Measurements from ENCODE around the gene KYNU. TPM values are rescaled to one million over a fixed set of nuclear protein-coding genes. Genes with fewer than 3 reads are reported as not detected.
"Not testable (repeated sequence)": the region's sequence is repeated elsewhere in the genome, so short reads cannot be mapped to it uniquely, and the experiment has no call there.

The KYNU gene
- total and polyA plus RNA-seq, 2 donors (not counting 1 experiment from before 2014, with no cell fraction given), result 0.26 to 4.6 TPM

- Histone ChIP-seq H4K20me1 (ENCODE audit: control insufficient read depth, extremely low read depth, insufficient read depth, low read length) (no peaks in the 10 kb centered on the region), H3K9me3 (ENCODE audit: control insufficient read depth, insufficient read depth, low read depth, low read length) (no peaks in the 10 kb centered on the region), H3K4me1 (ENCODE audit: control insufficient read depth, extremely low read depth, insufficient read depth, low read length) (no peaks in the 10 kb centered on the region), H2AFZ (ENCODE audit: low read length) (no peak overlapping the region), H3K9ac (ENCODE audit: insufficient read depth, low read length) (no peak overlapping the region), H3K4me2 (ENCODE audit: extremely low read depth, insufficient read depth, low read length) (no peak overlapping the region), H3K79me2 (ENCODE audit: control insufficient read depth, insufficient read depth, low read length) (no peaks in the 10 kb centered on the region), H3K36me3 (ENCODE audit: control insufficient read depth, insufficient read depth, low read length) (no peaks in the 10 kb centered on the region), H3K27ac (ENCODE audit: insufficient read depth, low read length) (no peak overlapping the region), H3K27me3 (ENCODE audit: control insufficient read depth, insufficient read depth, low read length) (no peaks in the 10 kb centered on the region), H3K4me3 (replicated peaks in 1 of 4; ENCODE audit: control extremely low read depth in 1 of 4, insufficient read depth in 1 of 4, low read depth in 3 of 4, low read length in 4 of 4) (no peak overlapping the region)
- TF ChIP-seq CTCF (conservative IDR thresholded peaks at IDR 0.05 in 1 of 2, IDR thresholded peaks at IDR 0.05 in 1 of 2; ENCODE audit: low read depth in 1 of 2, low read length in 2 of 2) (no peak), EZH2 (IDR thresholded peaks at IDR 0.05; ENCODE audit: low read length, missing control alignments) (no peak)
- peak in 1 of 2 donors; percentile 19 for DNase-seq (ENCODE audit: low read depth in 2 of 2)
Measured at GRCh38 chr2:143071185-143071876, 193.9 kb downstream of the KYNU start.

- H3K36me3 ChIP-seq (ENCODE audit: control insufficient read depth, insufficient read depth, low read length); H3K4me1 ChIP-seq (ENCODE audit: control insufficient read depth, extremely low read depth, insufficient read depth, low read length); H3K79me2 ChIP-seq (ENCODE audit: control insufficient read depth, insufficient read depth, low read length); H4K20me1 ChIP-seq (ENCODE audit: control insufficient read depth, extremely low read depth, insufficient read depth, low read length); H3K27ac ChIP-seq (ENCODE audit: insufficient read depth, low read length); H3K9ac ChIP-seq (ENCODE audit: insufficient read depth, low read length); H2AFZ ChIP-seq (ENCODE audit: low read length); H3K4me2 ChIP-seq (ENCODE audit: extremely low read depth, insufficient read depth, low read length); H3K4me3 ChIP-seq (replicated peaks in 1 of 4; ENCODE audit: control extremely low read depth in 1 of 4, insufficient read depth in 1 of 4, low read depth in 3 of 4, low read length in 4 of 4); H3K9me3 ChIP-seq (ENCODE audit: control insufficient read depth, insufficient read depth, low read depth, low read length); DNase-seq (ENCODE audit: low read depth in 2 of 2); H3K27me3 ChIP-seq (ENCODE audit: control insufficient read depth, insufficient read depth, low read length): not testable (repeated sequence)
Measured at GRCh38 chr2:143074913-143075312, 197.4 kb downstream of the KYNU start.

GRCh38 chr2:143075711-143076110, 198.2 kb downstream of the KYNU start:
- no peak for DNase-seq (ENCODE audit: low read depth in 2 of 2)
- no peak overlapping the region for H2AFZ ChIP-seq (ENCODE audit: low read length)
- H3K27me3 ChIP-seq (ENCODE audit: control insufficient read depth, insufficient read depth, low read length), result no peaks in the 10 kb centered on the region
- H3K9ac ChIP-seq (ENCODE audit: insufficient read depth, low read length), result no peak overlapping the region
- no peak overlapping the region for H3K4me2 ChIP-seq (ENCODE audit: extremely low read depth, insufficient read depth, low read length)
- TF ChIP-seq CTCF (conservative IDR thresholded peaks at IDR 0.05 in 1 of 2, IDR thresholded peaks at IDR 0.05 in 1 of 2; ENCODE audit: low read depth in 1 of 2, low read length in 2 of 2) (no peak), EZH2 (IDR thresholded peaks at IDR 0.05; ENCODE audit: low read length, missing control alignments) (no peak)
- no peaks in the 10 kb centered on the region for H3K79me2 ChIP-seq (ENCODE audit: control insufficient read depth, insufficient read depth, low read length)
- H3K27ac ChIP-seq (ENCODE audit: insufficient read depth, low read length), result no peak overlapping the region
- H3K36me3 ChIP-seq (ENCODE audit: control insufficient read depth, insufficient read depth, low read length), result no peaks in the 10 kb centered on the region
- H3K4me1 ChIP-seq (ENCODE audit: control insufficient read depth, extremely low read depth, insufficient read depth, low read length), result no peaks in the 10 kb centered on the region
- H3K4me3 ChIP-seq (replicated peaks in 1 of 4; ENCODE audit: control extremely low read depth in 1 of 4, insufficient read depth in 1 of 4, low read depth in 3 of 4, low read length in 4 of 4), result no peak overlapping the region
- H3K9me3 ChIP-seq (ENCODE audit: control insufficient read depth, insufficient read depth, low read depth, low read length), result no peaks in the 10 kb centered on the region
- no peaks in the 10 kb centered on the region for H4K20me1 ChIP-seq (ENCODE audit: control insufficient read depth, extremely low read depth, insufficient read depth, low read length)

All from fibroblast of lung (primary cell).